Activated CD4-positive, alpha-beta T cell treated with anti-CD3 and anti-CD28 coated beads, Interleukin-2, Interleukin-4, amounts not matched to agents 100 ng/mL and 50 ng/mL, durations not matched to agents 16 hours and 8 hours (primary cell): ENCODE measurements around the gene PLD1.
"Not testable (repeated sequence)": the region's sequence is repeated elsewhere in the genome, so short reads cannot be mapped to it uniquely, and the experiment has no call there.

Experiments
- DNase-seq: peaks from one replicate; pipeline ENCODE4 v3.0.0-alpha.2; 2020; ENCODE audit warnings: low spot score

Gene PLD1

DNA sequence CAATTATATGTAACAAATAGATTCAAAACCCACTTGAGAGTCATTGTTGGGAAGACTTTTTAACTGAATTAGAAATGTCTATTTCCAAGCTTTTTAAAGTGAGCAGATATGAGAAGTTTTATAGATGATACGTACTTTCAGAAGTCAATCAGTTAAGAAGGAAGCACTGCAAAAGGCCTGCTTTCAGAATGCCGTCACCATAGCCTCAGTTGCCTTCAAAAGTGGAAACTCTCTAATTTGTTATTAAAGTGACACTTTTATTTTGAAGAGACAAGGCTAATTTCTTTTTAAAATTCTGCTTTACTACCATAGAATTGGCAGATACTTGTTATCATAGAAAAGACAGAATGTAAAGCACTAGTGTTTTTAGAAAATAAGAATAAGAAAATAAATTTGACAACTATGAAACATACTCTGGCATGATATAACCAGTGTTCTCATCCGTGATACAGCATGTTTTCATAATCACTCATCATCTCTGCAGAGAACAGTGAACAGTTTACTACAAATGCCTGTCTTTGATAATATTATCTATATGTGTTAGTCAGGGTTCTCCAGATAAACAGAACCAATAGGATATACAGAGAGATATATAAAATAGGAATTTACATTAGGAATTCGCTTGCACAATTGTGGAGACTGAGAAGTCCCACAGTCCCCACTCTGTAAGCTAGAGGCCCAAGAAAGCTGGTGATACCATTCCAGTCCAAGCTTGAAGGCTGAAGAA, 7.0 kb upstream of the PLD1 start:
- DNase-seq: no peak

DNA sequence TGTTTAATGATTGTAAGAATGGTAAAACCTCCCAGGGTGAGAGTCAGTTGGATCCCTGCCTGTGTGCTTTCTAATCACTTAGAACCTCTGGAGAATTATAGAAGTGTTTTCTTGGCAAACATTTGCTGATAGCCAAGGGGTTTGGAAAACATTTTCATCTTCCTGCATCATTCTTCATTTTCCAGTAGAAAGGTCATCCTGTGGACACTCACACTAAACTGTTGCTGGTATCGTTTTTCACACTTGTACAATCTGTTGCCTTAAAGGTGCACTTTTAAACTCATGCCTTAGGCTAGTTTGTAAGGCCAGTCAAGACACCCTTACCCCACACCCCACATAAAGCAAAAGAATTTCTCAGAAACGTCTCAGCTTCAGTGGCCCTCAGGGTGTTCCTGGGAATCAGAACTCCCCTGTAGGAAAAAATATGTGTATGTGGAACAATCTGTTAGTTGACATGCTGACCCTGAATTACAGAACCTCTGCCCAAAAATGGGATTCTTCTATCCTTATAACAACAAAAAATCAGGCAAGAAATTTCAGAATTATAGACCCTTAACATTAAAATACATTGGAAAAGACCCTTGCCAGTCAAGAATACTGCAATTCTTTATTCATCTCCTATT, 5.8 kb upstream of the PLD1 start:
- no peak for DNase-seq

DNA sequence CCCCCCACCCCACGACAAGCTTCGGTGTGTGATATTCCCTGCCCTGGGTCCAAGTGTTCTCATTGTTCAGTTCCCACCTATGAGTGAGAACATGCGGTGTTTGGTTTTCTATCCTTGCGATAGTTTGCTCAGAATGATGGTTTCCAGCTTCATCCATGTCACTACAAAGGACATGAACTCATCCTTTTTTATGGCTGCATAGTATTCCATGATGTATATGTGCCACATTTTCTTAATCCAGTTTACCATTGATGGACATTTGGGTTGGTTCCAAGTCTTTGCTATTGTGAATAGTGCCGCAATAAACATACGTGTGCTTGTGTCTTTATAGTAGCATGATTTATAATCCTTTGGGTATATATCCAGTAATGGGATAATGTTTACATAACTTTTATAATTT, 4.4 kb upstream of the PLD1 start:
- DNase-seq: not testable (repeated sequence)

DNA sequence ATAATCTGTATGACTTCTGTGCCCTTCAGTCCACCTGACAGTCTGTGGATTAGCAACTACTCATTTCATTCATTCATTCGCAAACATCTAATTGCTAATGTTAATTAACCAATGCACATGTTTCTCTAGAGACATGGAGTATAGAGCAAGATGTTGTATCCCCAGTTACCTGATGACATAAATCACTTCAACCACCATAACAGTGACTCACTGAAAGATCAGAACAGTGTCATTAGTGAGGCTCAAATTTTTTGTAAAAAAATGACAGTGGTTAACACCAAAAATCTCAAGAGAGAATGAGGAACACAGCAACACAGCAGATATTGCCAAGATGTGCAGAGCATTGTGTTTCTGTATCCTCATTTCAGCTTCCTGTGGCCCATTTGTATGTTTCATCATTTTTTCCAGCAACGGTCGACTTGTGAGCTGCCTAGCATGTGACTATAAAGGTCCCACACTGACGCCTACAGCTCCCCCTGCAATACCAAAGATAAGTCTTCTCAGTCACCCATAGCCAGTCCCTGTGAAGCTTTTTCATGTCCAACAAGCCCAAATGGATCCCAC, 3.7 kb upstream of the PLD1 start:
- DNase-seq: peak; percentile 73

DNA sequence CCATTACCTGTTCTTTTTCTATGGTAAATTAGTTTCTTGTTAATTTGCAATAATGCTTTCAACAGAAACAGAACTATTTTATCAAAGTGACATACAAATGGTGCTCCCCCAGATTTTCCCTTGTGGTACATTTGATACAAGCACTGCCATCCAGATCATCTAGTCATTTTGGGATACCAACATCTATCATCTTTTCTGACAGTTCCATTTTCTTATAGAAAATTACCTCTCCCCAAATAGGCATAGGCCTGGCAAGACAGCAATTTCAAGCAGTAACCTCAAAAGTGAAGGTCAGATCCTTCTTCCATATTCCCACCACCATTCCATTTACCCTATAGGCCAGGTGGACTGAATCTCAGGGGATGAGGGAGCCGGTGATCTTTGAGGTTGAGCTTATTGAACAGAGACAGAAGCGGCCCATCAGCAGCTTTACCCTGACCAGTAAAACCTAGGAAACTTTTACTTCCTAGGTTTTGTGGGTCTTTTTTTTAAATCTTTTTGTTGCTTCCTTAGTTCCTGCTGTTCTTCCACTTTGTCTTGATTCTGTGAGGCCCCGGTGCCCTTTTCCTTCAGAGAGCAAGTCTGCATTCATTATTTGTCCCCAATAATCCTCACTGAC, 3.1 kb upstream of the PLD1 start:
- no peak for DNase-seq

DNA sequence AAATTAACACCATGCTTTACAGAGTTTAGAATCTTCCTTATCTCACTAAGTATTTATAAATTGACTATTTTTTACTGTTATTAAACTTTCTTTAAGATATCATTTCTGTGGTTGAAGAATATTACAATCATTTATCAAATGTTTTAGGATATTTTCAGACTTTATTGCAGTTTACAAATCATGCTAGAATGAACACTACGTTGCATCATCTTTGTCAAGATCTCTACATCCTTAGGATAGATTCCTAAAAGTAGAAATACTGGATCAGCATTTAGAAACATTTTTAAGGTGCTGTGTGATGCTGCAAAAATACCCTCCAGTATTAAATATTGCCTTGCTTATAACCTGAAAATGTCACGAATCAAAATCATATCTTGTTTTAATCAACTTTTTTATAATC, 2.5 kb upstream of the PLD1 start:
- DNase-seq: no peak

DNA sequence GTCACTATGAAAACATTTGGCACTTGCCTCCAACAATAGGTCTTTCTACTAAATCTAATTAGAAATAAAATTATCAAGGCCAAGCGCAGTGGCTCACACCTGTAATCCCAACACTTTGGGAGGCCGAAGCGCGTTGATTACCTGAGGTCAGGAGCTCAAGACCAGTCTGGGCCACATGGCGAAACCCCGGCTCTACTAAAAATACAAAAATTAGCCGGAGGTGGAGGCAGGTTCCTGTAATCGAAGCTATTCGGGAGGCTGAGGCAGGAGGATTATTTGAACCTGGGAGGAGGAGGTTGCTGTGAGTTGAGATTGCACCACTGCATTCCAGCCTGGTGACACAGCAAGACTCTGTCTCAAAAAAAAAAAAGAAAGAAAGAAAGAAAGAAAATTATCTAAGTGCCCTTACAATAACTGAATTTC, 1.6 kb upstream of the PLD1 start:
- no peak for DNase-seq

DNA sequence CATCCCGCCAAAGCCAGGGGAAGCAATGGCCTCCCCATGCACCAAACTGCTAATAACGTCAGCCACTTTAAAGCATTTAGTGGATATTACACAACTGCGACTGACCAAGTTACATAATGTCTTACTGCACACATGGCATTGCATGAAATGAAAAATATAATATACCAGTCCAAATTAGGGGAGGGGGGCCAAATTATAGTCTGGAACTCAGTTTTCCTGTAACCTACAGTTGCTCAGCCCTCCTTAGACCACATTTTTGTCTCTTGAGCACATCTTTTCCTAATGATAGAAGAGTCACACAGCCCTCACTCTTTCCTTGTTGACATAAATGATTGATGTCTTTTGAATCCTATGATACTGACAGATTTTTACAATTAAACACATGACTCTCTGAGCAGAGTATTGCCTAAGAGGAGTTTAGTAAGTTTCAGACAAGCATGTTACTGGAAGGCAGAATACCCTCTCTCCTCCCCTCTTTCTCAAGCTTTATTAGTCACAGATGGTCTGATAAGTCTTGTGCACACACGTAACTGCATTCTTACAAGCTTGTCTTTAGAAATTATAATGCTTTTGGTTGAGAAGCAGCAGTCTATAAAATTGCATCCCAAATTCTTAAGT, 1.1 kb upstream of the PLD1 start:
- DNase-seq: no peak

DNA sequence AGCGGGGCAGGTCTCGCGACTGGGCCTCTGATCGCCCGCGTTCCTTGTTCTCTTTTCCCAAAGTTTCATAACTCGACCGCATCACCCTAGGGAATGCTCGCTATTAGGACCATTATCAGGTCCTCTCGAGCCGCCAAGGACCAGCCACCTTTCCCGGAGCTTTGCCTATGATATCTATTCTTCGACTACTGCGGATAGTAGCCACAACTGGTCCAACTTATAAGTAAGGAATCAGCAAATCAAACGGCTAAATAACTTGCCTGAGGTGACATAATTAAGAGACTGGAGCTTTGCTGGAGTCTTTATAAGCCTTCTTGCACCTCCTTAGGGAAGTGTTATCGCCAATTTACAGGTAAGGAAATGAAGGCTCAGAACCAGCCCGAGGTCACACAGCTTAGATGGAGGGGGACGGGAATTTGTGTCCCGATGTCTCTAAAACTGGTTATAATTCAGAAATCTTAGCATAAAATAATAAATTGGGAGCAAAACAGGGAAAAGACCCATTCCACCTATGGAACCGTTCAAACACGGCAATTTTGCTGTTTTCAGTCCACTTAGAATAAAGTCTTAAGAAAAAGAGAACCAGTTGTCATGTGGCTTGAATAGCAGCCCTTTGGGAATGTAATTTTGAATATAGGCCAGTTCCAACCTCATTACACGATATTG, 479 bp upstream of the PLD1 start:
- DNase-seq: no peak

DNA sequence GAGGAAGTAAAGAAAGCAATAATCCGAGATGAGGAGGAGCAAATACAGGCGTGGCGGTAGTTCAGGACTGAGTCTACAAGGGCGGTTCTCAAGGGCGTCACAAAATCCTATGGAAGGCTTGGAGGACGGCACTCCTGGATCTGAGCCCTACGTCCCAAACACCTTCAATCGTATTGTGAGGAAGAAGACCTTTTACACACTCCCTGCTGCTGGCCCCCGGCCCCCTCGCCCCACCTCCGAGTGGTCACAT, 747 bp downstream of the PLD1 start:
- no peak for DNase-seq

DNA sequence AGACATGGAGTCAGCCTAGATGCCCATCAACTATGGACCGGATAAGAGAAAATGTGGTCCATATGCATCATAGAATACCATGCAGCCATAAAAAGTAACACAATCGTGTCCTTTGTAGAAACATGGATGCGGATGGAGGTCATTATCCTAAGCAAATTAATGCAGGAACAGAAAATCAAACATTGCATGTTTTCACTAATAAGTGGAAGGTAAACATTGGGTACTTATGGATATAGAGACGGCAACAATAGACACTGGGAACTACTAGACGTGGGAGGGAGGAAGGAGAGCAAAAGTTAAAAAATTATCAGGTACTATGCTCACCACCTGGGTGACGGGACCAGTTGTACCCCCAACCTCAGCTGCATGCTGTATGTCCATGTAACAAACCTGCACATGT, 2.5 kb downstream of the PLD1 start:
- no peak for DNase-seq

DNA sequence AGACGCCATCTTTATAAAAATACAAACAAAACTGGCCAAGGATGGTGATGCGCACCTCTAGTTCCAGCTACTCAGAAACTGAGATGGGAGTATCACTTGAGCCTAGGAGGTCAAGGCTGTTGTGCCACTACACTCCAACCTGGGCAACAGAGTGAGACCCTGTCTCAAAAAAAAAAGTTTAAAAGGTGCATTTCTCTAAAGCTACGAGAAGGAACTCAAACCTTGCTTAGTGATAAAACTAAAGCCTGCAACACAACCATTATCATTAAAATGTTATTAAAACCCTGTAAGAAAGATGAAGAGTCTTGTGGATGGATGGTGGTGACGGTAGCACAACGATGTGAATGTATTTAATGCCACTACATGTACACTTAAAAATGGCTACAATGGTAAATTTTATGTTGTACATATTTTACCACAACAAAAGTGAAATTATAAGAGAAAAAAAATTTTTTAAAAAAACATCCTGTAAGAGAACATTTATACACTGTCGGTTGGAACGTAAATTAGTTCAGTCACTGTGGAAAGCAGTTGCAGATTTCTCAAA, 3.1 kb downstream of the PLD1 start:
- DNase-seq: no peak

DNA sequence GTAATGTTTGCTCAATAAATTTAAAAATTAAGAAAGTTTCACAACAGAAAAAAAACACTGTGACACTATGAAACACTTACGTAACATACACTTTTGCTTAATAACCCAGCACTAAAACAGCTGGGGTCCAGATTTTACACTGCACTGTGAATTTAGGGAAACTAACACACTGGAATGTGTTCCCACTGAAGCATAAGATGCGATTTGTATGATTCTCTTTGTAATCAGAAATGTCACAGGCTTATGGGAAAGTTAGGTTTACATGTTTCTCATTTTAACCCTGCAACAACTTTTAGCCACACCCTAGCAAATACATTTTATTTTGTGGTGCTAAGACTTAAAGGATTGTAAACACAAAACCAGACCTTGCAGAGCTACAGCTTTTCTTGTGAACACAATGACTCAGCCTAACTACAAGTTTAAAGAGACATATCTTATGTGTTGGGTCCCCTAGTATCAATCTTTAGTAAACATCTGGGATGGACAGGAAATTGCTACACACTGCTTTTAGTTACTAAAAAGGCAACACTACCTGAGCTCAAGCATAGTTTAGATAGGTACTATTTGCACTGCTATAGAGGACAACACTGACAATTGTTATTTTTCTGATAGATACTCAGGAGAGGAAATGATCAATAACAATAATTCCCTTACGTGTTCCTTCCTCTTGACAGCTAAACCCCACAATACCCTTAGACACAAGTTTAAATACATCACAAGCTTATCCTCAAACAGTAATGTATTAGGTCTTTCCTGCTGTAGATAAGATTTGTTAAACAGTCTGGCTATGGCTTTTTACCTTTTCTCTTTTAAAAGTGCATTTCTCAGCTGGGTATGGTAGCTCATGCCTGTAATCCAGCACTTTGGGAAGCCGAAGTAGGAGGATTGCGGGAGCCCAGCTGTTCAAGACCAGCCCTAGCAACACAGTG, 3.8 kb downstream of the PLD1 start:
- DNase-seq: no peak

DNA sequence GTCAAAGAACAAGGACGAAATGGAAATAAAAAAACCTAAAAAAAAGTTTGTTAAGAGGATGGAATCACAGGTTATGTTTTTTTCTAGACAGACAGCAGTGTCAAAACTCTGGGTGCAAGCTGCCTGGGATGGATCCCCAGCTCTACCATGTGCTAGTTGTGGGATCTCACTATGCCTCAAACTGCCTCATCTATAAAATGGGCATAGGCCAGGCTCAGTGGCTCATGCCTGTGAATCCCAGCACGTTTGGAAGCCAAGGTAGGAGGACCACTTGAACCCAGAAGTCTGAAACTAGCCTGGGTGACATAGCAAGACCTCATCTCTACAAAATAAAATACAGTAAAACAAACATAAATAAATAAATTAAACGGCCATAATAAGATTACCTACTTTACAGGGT, 4.6 kb downstream of the PLD1 start:
- no peak for DNase-seq

DNA sequence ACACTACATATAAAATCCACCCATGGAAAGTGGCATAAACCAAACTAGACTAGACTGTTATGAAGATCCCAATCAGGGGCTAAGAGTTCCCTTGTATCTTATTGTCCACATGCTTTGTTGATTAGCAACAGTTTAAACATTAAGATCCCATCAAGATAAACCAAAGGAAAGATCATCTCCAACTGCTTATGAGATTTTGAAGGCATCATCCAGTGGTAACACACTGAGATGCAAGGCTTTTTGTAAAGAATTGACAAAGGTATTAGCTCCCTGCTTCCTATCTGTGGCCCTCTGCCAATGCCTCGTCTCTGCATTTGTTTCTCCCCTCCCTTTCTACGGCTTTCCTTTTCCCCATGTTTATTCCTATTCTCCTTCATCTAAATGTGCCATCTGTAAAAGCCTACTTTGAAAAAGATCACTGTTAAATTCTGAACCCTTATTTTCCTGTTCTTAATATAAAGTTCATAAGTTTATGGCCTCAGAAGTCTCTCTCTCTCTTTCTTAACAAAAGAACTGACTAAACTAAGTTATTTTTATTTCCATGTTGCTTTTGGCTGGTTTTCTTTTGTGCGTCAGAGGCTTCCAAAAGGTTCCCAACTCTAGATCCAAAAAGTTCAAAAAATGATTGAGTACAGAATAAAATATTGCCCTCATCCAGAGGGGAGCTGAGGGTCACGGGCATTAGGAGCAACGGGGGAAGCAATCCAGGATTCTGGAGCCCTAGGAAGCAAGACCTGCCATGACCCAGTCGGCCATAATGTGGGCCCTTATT, 5.5 kb downstream of the PLD1 start:
- no peak for DNase-seq

DNA sequence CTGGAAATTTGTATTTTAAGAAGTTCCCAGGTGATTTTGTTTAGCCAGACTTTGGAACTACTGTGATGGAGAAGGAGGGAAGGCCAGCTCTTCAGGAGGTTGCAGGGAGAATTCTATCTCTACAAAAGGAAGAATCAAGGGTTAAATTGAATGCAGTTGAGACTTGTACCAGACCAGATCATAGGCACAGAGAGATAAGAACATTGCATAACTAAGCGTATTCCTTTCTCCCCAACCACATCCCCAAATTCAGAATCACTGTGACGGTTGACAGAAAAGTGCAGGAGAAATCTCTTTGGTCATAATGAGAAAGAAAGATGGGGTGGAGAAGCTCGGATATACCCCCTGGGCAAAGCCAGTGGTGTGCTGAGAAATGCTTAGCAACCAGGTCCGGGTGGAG, 7.2 kb downstream of the PLD1 start:
- no peak for DNase-seq

DNA sequence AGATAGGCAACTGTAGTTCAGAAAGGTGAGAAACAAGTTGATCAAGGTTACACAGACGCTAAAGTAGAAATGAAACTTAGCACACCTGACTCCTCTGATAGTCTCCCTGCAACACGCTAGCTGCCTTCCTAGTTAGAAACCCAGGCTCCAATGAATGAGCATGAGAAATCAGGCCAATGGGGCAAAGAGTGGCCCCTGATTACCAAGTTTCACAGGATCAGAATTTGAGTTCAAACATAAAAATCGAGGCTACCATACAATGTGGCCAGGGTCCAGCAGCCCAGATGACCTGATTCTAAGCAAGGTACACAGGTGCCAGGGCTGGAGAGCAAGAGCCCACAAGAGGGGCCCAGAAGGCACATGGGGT, 7.7 kb downstream of the PLD1 start:
- no peak for DNase-seq

DNA sequence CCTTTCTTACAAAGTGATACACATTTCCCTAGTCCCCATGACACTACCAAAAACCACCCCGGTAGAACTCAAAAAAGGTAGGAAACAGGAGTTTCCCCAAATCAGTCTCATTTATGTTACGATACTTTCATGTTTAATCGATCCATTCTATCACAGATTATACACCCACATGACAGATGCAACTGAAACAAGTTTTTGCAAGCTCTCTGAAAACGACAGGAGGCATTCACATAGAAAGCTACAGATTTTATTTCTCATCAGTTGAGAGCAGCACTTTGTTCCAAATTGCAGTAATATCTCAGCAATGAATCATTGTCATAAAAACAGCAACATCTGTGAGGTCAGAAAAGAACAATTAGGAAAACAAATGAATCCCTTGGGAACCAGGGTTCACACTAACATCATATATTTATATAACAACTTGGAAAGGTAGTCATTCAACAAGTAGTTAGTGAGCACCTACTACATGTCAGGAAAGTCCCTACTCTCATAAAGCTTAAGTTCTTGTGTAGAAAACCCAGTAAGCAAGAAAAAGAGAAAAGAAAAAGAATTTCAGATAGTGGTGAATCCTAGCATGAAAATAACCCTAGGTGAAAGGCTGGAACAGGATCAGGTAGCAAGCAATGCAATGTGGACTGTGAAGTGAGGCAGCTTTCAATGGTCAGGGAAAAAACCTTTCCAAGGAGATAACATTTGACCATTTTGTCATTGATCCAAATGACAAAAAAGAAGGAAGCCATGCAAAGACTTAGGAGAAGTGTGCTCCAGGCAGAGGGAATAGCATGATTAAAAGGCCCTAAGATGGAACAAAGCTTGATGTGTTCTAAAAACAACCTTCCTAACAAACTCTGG, 8.3 kb downstream of the PLD1 start:
- DNase-seq: no peak

DNA sequence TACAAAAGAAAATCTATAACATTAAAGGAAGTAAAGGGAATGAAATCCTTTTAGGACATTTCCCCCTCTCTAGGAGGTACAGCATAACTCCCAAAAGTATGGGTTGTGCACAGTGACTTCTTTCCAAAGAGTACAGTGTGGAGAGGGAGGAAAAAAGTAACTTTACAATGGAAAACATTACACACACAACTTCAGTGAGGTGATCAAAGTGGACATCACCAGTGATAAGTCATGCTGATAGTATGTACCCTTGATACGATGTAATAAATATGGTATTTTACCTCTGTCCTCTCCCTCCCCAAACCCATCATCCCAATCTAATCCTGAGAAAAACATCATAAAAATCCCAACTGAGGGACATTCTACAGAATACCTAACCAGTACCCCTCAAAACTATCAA, 10.8 kb downstream of the PLD1 start:
- DNase-seq: no peak

DNA sequence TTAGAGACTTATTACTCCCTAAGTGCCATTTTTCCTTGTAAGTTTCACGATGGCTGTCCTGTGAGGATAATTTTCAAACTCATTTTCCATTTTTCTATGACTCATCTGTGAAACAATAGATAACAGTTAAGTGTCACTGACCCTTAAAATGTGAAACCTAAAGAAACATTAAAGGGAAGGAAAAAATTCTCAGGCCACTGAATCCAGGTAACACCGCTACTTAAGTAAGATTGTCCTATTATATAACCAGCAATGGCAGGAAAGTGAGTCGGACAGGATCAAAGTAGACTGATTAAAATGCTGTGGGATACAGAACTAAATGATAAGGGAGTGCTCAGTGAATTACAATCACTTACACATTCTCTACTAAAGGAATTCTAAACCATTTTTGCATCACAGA, 12.4 kb downstream of the PLD1 start:
- DNase-seq: no peak
